H54 (cell line): ENCODE data around the gene KRTAP10-6.
"Not testable (repeated sequence)": the region's sequence is repeated elsewhere in the genome, so short reads cannot be mapped to it uniquely, and the experiment has no call there.

Experiments
- DNase-seq: peaks from one replicate; pipeline ENCODE4 v3.0.0; 2011; ENCODE audit warnings: low spot score, mixed read lengths; ENCODE audit not compliant: insufficient read length
- FAIRE-seq: peaks from 3 replicates; lab custom pipeline; 2011; peaks lifted over from hg19 to GRCh38; lab: Jason Lieb, UNC
- POLR2A ChIP-seq: IDR thresholded peaks from 2 replicates; pipeline ENCODE4 v1.6.1; 2011; ENCODE audit warnings: low read depth, mild to moderate bottlenecking, low read length

Gene KRTAP10-6

DNA sequence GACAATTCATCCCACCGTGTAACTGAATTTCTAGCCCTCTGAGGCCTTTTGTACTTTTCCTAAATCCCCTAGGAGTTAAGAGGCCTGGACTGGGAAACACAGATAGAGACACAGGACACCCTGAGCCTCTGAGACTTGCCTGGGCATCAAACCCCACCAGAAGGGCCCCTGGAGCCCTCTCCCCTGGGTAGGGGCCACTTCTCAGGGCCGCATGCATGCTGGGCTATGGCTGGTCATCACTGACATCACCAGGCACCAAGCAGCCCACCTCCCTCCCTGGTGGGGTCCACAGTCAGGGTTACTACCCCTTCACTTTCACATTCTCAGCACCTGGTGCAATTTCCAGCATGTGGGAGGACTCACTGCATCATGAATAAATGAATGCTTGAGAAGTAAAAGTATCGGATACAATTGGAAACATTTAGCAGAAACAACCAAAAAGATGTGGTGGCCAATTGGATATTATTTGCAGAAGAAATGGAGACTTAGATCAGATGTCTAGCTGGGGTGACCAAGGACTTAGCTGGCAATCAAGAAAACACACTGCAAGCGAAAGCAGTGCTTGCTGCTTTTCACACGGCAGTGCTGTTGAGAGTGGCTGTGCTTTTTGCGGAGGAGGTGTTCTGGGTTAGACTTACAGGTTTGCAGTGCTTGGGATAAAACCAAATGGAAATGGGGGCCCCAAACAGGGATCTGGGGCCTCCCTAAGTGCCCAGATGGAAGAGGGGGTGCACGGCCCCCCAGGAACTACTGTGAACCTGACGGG, 7.1 kb upstream of the KRTAP10-6 start:
- TF ChIP-seq POLR2A = no peak
- DNase-seq = no peak
- FAIRE-seq = no peak

DNA sequence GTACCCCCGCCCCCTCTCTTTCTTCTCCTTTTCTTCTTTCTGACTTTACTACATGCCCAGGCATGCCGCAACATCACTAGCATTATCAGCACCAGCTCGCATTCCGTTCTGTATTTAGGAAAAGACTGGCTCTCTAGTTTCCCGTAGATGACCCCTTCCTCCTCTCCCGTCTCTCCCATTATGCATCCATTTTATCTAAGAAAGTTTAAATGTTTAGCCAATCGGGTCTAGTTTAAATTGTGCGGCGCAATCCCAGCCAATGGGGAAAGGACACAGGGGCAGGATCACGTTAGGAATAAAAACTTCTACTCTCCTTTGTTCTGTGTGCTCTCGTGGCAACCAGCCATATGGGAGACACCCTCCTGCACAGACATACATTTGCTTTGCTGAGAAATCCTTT, 5.8 kb upstream of the KRTAP10-6 start:
- no peak for FAIRE-seq
- DNase-seq = no peak

DNA sequence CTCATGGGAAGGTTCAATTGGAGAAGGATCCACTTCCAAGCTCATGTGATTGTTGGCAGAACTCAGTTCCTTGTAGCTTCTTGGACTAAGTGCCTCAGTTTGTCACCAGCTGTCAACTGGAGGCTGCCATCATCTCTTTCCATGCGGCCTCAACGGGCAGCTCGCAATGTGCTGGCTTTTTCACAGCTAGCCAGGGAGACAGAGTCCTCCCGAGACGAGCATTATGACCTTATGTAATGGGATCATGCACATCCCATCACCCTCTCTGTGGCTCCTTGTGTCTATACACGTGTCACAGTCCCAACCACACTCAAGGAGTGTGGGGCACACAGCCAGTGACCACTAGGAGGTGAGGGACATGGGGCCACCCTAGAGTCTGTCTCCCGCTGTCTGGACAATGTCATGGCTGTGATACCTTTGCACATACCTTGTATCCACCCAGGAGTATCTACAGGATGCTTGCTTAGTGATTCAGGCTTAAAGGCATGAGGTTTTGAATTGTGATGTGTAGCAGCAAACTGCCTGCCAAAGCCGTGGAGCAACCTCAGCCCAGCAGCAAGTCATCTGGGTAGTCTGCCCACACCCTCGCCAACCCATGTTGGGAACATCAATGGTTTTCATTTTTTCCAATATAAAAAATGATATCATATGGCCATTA, 3.9 kb upstream of the KRTAP10-6 start:
- DNase-seq (no peak), FAIRE-seq (no peak)
- no peak for TF ChIP-seq POLR2A

More for the DNA sequence above, 5.8 kb upstream of the KRTAP10-6 start:
- TF ChIP-seq POLR2A = no peak

DNA sequence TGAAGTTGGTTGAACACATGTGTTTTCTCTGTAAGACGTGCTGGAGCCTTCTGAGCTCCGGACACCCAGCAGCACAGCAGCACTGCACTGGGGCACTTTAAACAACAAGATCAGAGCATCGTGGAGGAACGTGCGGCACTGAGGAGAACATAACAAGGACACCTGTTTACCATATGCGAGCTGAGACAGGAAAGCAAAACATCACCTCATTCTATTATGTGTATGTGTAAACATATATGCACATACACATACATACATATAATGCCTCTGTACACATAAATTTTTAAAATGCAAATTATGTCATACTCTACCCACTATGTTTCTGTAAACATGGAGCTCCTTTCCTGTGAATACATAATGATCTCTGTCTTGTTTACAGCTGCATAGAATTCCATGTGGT, 3.2 kb upstream of the KRTAP10-6 start:
- TF ChIP-seq POLR2A = no peak
- no peak for DNase-seq
- FAIRE-seq = no peak

DNA sequence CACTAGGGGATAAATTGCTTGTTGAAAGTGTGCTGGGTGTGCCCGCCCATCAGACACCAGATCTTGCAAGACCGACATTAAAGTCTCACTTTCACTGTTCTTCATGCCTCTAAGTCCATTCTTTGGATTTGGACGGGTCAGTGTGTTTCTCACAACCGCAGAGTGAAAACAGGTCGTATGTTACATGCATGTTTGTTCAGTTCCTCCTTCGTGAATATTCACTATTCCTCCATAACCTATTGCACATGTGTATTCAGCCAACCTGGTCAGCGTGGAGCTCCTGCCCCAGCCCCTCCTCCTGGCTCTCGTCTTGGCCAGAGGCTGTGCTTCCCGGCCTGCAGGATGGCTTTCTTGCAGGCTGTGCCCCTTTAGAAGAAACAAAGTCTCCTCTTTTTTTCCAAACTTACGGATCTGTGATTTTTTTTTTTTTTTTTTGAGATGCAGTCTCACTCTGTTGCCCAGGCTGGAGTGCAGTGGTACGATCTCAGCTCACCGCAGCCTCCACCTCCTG, 2.2 kb upstream of the KRTAP10-6 start:
- FAIRE-seq (no peak), DNase-seq (no peak)

DNA sequence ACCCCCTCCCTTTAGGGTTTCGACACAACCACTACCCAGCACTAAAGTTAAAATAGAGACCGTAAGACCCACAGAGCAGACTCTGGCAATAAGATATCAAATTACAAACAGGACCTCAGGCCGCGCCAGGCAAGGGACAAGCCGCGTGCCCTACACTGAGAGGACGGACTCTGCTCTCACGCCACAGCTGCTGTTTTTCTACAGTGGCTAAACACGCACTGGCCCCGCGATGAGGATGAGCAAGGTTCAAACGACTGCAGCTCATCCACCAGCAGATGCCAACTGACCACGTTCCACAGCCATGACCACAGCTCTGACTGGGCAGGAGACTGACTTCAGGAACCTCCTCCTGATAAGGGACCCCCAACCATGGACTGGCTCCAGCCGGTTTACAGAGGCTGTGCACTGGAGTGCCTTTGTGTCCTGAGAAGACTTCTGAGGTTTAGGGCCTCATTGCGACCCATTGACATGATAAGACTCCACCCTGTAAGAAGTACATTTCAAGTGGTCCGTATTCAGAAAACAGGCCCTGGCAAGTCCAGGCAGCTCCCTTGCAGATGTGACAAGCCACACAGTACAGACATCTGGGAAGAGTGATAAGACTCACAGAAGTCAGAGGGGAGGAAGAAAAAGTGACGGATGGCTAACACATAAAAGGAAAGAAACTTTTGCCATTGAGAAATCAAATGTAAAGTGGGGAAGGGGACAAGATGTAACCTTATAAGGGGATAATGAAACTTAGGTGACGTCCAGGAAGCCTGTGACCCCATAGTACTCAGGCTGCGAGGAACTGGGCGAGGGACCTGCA, 1.5 kb upstream of the KRTAP10-6 start:
- TF ChIP-seq POLR2A = no peak
- DNase-seq = no peak
- no peak for FAIRE-seq

More for the DNA sequence above, 2.2 kb upstream of the KRTAP10-6 start:
- no peak for TF ChIP-seq POLR2A

DNA sequence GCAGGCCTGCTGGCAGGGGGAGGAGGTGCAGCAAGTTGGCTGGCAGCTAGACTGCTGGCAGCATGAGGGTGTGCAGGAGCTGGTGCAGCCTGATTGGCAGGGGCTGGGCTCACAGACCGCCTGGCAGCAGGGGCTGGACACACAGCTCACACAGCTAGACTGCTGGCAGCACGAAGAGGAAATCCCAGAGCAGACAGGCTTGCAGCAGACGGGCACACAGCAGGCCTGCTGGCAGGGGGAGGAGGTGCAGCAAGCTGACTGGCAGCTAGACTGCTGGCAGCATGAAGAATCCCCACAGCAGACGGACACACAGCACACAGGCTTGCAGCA, 539 bp downstream of the KRTAP10-6 start:
- not testable (repeated sequence) for DNase-seq, FAIRE-seq

DNA sequence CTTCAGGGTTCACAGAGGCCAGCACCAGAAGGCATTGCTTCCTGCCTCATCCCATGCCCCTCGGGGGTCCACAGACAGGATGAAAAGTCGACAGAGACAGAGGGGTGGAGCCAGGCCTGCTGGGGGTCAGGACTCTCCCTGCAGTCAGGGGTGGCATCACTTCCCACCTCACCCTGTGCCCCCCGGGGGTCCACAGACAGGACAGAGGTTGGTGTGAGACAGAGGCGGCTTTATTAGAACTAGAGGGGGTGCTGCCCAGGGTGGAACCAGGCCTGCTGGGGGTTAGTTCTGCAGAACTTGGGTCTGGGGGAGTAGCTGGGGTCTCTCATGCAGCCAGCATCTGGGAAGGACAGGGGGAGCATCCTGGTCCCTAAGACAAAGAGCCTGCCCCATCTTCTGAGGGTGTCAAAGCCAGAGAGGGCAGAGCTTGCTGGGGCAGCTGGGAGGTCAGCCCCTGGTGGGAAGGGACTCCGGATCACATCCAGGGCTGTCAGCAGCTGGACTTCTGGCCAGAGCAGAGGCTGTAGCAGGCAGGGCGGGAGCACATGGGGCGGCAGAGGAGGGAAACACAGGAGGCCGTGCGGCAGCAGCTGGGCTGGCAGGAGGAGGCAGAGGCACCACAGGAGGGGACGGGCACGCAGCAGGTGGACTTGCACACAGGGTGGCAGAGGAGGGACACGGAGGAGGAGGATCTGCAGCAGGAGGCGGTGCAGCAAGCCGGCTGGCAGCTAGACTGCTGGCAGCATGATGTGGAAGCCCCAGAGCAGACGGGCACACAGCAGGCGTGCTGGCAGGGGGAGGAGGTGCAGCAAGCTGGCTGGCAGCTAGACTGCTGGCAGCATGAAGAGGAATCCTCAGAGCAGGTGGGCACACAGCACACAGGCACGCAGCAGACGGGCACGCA, 1.2 kb downstream of the KRTAP10-6 start:
- FAIRE-seq, DNase-seq: not testable (repeated sequence)

DNA sequence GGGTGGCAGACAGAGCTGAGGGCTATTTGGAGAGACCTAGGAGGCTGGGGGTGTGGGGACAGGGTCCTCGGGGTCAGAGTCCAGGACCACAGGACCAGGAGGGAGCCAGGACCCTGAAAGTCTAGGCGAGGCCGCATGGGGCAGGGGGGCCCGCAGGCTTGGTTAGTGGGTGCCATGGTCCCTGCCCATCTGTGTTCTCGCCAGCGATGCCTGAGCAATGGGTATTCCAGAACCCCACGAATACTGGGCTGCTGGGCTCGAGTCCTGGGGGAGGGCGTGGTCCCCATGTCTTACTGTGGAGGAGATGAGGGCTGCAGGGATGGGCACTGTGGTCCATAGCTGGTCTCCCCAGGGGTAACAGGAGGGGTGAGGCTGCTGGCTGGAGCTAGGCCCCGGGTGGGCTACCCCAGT, 2.0 kb downstream of the KRTAP10-6 start:
- no peak for DNase-seq
- FAIRE-seq = no peak
- TF ChIP-seq POLR2A = no peak

DNA sequence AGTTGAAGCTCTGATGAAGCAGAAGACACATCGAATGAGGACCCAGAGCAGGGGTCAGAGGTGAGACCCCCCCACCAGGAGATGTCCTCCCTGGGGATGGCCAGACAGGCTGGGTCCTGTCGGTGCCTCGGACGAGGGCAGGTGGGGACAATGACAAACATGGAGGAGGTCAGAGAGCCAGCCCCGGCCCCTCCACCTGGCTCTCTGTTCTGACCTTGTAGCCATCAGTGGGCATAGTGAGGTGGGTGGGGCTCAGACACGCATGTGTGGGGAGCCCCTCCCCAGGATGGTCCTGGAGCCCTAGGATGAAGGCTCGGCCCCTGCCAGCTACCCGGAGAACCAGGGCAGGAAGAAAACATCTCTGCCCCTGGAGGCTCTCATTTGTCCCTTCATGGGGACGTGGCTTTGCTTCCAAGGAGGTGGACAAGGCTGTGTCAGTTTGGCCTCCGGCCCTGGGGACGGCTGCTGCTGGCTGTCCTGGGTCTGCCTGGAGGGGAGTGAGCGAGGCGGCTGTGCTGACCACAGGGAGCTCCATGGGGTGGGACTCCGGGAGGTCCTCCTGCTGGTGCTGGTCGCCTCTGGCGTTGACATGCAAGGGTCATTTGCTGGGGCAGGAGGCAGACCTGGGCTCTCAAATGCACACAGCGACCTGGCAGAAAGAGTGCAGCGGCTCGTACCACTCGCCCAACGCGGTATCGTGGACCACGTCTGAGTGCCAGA, 2.6 kb downstream of the KRTAP10-6 start:
- FAIRE-seq (no peak), DNase-seq (no peak)
- TF ChIP-seq POLR2A = no peak

DNA sequence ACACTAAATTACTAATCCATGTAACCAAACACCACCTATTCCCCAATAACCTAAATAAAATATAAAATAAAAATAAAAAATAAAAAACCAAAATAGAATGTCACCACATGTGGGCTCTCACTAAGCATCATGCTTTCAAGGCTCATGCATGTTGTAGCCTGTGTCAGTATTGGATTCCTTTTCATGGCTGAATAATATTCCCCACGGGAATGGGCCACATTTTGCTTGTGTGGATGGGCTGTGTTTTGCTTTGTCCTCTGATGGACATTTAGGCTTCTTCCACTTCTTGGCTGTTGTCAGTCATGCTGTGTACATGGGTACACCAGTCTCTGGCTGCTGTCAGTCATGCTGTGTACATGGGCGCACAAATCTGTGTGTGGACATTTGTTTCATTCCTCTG, 3.2 kb downstream of the KRTAP10-6 start:
- no peak for DNase-seq
- FAIRE-seq = no peak
- TF ChIP-seq POLR2A = no peak

DNA sequence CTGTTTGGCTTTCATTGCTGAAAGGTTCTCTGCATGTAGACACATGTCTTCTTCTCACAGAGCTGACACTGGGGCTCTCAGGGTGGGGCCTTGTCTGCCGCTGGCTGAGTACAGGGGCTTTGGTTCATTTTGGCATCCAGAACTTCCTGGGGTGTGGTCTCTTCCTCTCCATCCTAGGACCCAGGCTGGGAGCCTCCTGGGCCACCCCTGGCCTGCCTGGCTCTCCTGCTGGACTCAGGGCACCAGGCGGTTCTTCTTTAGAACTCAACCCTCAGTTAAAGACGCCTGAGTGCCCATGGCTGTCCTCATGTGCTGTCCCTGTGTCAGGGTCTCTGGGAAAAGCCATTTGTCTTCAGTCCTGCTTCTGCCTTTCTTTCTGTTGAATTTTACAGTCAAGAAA, 6.4 kb downstream of the KRTAP10-6 start:
- FAIRE-seq (no peak), DNase-seq (no peak)
- TF ChIP-seq POLR2A = no peak

DNA sequence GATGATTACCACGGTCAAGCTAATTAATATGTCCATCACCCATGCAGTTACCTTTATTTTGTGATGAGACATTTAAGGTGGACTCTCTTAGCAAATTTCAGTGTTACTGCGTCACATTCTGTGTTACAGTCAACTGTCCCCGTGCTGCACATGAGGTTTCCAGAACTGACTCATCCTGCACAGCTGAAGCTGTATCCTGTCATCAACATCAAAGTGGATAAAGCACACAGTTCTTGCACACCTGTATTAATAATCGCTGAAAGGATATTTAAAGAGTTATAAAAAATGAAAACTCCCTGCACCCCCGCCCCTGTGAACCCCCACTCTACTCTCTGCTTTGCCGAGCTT, 8.5 kb downstream of the KRTAP10-6 start:
- no peak for TF ChIP-seq POLR2A
- FAIRE-seq = no peak
- DNase-seq = no peak
